22Rv1 (cell line): Measurements from ENCODE around the gene SCFD2.

Experiments used
- ZFX ChIP-seq: fragments of 450-650 bp; IDR thresholded peaks from 2 replicates; pipeline ENCODE4 v1.6.1; 2017; ENCODE audit warnings: antibody characterized with exemption, borderline replicate concordance
- TF ChIP-seq, protein P1 (sequence below): fragments of 450-650 bp; IDR thresholded peaks from 2 replicates; pipeline ENCODE4 v1.5.1; 2017; ENCODE audit warnings: mild to moderate bottlenecking

DNA sequence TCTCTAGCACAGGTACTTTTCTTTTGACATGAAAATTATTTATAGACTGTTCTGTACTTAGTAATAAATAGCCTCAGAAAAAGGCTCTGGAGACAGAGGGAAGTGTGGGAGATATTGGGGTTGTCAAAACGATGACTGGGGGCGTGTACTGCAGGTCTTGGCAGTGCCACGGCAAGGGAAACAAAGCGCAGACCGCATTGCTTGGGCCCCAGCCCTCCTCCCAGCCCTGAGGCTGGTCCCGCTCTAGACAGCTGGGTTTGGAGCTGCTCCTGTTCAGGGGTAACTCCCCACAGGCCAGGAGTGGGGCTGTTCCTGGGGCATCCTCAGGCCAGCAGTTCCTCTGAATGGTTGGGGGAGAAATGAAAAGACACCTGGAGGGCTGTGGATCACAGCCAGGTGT lies 372.1 kb downstream of the SCFD2 start:
- TF ChIP-seq, protein P1, sequence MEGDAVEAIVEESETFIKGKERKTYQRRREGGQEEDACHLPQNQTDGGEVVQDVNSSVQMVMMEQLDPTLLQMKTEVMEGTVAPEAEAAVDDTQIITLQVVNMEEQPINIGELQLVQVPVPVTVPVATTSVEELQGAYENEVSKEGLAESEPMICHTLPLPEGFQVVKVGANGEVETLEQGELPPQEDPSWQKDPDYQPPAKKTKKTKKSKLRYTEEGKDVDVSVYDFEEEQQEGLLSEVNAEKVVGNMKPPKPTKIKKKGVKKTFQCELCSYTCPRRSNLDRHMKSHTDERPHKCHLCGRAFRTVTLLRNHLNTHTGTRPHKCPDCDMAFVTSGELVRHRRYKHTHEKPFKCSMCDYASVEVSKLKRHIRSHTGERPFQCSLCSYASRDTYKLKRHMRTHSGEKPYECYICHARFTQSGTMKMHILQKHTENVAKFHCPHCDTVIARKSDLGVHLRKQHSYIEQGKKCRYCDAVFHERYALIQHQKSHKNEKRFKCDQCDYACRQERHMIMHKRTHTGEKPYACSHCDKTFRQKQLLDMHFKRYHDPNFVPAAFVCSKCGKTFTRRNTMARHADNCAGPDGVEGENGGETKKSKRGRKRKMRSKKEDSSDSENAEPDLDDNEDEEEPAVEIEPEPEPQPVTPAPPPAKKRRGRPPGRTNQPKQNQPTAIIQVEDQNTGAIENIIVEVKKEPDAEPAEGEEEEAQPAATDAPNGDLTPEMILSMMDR, result no peak
- no peak for TF ChIP-seq ZFX
